Kidney glomerular epithelial cell (primary cell): Measurements from ENCODE around the gene TMEM150C.
"Not testable (repeated sequence)": the region's sequence is repeated elsewhere in the genome, so short reads cannot be mapped to it uniquely, and the experiment has no call there.

Experiments
- DNase-seq: peaks from one replicate; lab custom pipeline; 2025; lab: John Stamatoyannopoulos, UW

TMEM150C gene

DNA sequence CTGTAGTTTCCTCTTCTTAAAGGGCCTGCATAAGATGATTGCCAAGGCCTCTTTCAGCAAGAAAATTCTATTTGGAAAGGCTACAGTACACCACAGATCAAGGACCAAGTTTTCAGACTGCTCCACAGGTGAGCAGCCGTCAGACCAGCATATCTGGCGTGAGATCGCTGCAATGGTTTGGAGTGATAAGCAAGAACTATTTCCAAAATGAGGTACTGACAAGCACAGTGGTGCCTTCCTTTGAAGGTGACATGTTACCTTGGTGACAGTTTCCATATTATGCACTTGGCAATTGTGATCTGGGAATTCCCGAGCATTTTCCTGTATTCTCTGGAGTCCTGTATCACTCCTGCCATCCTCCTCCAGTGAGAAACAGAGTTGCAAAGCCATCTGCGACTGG lies 7.3 kb upstream of the TMEM150C start:
- no peak for DNase-seq

DNA sequence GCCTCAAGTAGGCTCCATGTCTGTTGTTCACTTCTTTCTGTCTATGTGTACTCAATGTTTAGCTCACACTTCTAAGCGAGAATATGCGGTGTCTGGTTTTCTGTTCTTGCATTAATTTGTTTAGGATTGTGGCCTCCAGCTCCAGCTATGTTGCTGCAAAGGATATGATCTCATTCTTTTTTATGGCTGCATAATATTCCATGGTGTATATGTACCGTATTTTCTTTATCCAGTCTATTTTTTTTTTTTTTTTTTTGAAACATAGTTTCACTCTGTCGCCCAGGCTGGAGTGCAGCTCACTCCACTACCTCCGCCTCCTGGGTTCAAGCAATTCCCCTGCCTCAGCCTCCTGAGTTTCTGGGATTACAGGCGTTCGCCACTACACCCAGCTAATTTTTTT lies 5.7 kb upstream of the TMEM150C start:
- DNase-seq = no peak

DNA sequence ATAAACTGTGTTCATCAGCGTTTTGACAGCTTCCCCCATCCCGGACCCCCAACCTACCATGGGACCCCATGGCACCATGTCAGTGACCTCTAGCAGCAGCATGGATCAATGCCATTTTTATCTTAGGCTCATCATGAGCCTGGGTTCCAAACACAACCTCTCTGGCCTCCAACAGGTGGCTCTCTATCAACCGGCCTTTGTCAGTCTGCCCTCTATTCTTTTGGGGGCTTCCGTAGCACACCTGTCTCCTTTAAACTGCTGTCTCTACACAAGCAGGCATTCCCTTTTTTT lies 721 bp upstream of the TMEM150C start:
- DNase-seq = no peak

DNA sequence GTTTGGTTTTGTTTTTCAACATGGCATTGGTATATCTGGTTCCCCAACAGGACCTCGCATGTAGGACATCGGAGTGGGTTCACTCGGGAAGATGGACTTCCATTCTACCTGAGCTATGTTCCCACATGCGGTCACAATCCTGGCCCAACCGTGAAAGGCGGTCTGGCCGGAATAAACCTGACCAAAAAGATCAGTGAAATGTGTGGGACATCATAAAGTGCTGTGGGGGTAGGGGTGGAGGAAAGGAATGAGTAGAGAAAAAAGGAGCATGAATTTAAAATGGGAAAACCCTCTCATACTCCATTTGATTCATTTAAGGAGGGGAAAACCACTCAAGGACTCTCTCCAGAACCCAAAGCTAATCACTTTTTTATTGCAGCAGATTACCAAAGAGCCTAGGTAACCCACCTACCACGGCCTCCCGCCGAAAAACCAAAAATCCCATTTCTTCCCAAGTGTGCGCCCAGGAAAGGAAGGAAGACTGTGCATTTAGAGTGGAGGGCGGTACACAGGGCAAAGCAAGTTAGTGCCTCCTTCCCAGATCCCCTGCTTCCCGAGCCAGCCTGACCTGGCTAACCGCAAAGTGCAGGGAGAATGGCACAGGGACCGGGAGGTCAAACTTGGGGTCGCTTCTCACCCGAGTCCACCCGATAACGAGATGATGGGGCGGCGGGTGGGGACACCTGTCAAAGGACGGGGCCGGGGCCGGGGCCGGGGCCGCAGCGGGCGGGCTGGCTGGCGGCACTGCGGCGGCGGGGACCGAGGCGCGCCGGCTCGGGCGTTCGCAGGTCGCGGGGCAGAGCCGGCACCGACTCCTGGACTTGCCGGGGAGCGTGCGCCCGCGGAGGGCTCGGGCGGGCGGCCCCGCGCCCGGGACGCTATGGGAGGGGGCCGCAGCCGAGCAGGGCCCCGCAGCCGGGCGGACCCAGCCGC lies 669 bp downstream of the TMEM150C start:
- no peak for DNase-seq

DNA sequence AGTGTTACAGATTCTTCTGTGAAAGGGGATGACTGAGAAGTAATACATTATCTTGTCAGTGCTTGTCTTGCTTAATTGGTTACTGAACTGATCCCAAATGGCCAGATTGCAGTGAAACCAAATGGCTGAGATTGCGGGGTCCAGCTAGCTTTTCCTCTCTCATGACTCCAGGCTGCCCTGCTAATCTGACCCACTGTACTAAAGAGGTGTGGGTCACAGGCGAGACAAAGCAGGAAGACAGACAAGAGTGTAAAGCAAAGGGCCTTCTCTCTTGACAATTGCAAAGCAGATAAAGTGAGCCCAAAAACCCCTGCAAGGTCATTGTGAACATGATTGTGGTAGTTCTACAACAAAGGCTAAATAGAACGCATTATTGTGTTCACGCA lies 2.1 kb downstream of the TMEM150C start:
- DNase-seq = no peak

DNA sequence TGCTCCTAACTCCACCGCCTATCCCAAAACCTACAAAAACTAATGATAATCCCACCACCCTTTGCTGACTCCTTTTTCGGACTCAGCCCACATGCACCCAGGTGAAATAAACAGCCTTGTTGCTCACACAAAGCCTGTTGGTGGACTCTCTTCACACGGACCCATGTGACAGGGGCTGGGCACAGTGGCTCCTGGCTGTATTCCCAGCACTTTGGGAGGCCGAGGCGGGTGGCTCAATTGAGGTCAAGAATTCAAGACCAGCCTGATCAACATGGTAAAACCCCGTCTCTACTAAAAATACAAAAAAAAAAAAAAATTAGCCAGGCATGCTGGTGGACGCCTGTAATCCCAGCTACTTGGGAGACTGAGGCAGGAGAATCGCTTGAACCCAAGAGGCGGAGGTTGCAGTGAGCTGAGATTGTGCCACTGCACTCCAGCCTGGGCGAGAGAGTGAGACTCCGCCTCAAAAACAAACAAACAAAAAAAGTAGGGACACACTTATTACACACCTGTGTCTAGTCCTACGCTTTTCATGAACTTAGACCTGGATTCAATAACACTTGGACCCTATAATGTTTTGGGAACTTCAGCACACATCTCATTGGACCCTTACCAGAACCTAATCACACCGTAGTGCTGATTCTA lies 2.6 kb downstream of the TMEM150C start:
- DNase-seq = not testable (repeated sequence)

DNA sequence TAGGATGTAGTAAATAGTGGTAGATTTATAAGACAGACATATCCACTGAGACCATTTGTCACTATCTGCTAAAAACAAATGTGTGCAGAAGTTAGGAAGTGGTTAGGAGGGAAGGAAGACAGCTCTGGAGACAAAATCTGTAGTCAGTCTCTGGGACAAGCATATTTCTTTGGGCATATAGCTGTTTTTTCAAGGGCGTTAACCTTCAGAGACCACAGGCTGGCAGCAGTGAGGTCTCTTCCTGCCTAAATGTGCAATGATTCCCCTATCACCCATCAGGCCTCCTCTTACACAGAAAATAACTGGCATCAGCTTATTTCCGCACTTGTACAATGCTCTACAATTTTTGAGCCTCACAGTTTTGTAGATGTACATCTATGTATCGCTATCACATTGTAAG lies 6.5 kb downstream of the TMEM150C start:
- no peak for DNase-seq

DNA sequence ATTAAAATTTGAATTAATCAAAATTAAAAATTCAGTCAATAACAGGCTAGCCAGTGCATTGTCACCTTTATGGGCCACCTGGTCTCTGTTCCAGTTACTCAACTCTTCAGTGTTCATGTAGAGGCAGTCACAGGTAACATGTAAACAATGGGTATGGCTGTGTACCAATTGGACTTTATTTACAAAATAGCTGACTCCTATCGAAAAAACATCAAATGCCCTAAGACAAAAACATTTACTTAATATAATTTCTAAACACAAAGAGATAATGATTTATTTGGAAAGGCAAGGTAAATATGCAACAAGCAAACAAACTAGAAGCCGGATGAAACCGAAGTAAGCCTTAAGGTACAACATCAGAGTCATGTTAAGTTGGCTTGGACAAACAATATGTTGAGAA lies 8.8 kb downstream of the TMEM150C start:
- DNase-seq = no peak

DNA sequence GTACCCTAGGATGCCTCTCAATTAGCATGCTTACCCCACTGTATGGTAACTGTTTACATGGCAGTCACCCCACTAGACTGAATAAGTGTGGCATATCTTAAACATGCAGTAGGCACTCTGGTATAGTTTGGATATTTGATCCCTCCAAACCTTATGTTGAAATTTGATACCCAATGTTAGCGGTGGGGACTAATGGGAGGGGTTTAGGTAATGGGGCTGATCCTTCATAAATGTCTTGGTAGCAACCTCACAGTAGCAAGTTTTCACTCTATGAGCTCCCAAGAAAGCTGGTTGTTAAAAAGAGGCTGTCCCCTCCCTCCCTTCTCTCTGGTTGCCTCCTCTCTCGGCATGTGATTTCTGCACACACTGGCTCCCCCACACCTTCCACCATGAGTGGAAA lies 10.1 kb downstream of the TMEM150C start:
- DNase-seq = no peak

DNA sequence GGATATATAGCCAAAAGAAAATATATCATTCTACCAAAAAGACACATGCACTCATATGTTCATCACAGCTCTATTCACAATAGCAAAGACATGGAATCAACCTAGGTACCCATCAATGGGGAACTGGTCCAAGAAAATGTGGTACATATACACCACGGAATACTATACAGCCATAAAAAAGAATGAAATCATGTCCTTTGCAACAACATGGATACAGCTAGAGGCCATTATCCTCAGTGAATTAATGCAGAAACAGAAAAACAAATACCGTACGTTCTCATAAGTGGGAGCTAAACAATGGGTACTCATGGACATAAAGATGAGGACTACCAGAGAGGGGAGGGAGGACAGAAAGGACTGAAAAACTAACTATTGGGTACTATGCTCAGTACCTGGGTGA lies 13.9 kb downstream of the TMEM150C start:
- DNase-seq = not testable (repeated sequence)

DNA sequence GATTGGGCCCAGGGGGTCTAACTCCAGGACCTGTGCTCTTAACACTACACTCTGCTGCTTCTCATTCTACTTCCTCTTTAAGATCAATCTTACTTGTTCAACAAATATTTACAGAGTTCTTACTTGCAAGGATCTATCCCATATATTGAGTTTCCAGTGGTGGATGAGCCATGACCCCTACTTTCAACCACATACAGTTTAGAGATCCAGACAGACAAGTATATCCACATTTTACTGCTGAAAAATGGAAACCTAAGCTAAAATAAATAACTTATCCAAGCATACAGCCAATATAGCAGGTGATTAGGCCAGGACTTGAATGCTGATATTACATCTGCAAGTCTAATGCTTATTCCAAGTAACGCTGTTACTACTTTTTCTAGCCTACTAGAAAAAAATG lies 18.7 kb downstream of the TMEM150C start:
- no peak for DNase-seq

DNA sequence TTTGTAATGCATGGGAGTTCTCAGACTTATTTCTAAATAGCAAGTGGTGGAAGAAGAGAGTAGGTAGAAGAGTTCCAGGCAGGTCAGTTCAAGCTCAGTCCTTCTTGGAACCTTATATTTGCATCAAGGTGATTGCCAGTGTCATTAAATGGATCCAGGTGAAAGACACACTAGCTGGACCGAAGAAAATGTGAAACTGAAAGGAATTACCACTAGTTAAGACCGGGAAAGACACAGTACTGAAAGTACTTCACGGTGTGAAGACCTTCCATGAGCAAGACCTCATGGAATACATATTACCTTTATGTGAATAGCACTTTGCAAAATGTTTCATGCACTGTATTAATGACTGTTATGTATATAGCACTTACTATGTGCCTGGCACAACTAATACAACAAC lies 19.1 kb downstream of the TMEM150C start:
- DNase-seq = no peak

DNA sequence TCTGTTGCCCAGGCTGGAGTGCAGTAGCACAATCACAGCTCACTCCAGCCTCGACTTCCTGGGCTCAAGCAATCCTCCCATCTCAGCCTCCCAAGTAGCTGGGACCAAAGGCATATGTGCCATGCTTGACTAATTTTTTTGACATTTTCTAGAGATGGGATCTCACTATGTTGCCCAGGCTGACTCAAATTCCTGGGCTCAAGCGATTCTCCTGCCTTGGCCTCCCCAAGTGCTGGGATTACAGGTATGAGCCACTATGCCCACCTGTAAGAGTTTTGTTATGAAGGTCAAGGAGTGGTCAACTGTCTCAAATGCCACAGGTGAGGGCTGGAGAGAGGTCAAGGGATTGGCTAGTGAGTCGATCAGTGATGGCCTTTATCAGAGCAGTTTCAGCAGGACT lies 32.5 kb downstream of the TMEM150C start:
- no peak for DNase-seq

DNA sequence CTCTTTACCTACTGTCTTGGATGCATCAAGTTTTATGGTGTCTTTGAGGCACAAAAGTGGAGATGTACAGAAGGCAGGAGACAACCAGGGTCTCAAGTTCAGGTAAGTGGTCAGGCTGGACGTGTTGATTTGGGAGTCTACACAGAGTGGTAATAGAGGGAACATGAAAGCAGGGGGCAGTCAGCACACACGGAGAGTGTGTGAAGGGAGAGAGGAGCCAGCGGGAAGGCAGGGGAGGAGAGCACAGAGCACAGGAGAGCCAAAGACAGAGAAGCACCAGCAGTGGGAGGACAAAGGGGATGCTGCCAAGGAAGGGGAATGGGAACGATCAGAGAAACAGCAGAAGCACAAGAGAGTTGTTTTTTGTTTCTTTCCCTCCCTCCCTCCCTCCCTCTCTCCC lies 32.9 kb downstream of the TMEM150C start:
- DNase-seq = no peak

DNA sequence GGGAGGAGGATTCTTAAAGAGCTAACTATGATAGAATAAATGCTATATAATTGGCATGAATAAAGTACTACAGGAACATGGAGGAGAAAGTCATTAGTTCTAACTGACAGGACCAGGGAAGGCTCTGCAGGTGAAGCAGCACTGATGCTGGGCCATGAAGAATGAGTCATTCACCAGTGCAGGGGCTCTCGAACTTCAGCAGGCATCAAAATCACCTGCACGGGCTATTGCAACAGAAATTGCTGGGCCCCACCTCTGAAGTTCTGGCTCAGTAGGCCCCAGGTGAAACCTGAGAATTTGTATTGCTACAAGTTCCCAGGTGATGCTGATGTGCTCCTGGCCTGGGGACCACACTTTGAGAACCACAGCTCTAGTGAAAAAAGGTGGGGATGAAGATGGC lies 33.7 kb downstream of the TMEM150C start:
- no peak for DNase-seq

DNA sequence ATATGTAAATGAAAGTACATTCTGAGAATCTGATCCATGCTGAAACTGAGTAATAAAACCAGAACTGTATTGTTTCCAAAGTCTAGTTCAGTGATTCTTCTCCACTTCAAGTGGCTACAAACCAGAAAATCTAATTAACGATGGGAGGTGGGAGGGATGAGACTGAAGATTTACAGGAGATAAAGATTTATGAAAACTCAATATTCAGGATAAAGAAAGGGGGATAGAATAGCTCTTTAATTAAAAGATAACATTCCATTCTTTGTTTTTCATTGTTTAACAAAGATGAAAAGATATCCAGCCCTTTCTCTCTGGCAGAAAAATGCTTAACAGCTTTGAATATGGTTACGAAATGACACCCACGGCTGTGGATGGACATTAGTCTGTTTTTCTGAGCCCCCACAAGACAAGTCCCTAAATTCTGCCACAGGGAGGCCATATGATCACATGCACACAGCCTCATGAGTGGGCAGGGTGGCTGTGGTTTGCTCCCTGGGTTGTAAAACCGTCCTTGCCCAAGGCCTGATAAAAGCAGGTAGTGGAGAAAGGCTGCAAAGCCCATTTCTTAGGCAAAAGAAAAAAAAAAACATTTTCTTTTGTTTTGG lies 36.4 kb downstream of the TMEM150C start:
- DNase-seq = peak; percentile 21

DNA sequence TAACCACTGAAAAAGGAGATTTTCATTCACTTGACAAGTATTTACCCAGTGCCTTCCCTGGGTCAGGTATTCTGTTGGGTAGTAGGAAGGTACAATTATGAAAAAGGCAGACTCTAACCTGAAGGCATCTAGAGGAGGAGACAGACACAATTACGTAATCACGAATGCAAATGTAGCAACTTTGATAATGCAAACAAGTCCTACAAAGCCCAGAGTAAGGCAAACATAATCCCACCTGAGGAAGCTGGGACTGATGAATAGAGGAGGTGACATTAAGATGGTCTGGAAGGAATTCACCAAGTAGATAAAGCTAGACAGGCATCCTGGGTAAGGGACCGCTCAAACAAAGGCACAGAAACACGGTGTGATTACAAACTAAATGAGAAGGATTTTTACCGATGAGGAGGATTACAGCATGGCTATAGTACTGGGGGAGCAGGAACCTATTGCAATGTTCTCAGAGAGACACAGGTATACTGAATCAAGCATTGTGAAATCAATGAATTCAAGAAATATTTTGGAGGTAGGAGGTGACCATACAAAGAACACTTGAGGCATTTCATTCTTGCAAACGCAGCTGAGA lies 37.1 kb downstream of the TMEM150C start:
- DNase-seq = no peak

DNA sequence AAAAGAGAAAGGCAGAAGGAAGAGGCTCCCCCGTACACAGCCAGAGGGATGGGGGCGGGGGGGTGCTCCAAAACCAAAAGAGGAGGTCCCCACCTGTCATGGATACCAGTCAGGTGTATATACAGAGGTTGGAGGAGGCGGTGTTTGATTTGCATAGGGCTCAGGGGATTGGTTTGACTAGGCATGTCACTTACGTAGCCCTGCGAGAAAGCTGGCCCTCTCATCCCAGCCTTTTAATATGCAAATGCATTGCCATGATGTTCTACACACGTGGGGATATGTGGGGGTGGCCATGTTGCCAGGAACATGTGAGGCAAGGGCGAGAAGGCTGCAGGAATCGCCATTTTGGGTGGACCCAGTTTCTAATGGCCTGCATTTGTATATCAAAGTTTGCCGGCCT lies 38.6 kb downstream of the TMEM150C start:
- no peak for DNase-seq

DNA sequence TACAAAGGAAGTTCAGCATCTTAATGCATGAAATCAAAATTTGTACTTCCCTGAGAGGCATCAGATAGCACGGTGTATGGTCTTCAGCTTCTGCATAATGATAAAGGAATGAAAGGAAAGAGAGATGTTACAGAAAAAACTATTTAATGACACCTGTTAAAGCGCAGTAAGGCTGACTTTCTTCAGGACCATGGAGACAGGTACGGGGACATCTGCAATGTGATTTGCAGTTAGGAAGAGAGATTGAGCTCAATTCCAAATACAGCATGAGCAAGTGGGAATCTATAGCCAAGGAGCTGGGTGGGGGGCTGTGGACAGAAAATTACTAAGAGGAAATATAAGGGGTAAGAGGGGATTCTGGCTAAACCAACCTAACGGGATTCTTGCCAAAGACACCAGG lies 39.3 kb downstream of the TMEM150C start:
- DNase-seq = no peak

DNA sequence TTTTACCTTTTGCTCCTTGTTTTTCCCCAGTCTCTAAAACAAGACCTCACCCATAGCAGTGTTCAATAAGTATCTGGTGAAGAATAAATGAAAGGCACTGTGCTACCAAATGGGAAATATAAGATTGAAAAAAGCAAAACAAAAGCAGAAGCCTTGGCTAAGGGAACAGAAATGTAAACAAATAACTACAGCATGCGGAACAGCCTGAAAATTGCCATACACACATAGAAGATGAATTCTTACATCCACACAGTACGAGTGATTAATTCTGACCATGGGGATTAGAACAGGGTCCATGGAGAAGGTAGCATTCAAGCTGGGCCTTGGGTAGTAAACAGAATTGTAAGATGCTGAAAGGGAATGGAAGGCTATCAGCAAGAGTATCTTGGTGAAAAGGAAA lies 40.5 kb downstream of the TMEM150C start:
- DNase-seq = no peak

DNA sequence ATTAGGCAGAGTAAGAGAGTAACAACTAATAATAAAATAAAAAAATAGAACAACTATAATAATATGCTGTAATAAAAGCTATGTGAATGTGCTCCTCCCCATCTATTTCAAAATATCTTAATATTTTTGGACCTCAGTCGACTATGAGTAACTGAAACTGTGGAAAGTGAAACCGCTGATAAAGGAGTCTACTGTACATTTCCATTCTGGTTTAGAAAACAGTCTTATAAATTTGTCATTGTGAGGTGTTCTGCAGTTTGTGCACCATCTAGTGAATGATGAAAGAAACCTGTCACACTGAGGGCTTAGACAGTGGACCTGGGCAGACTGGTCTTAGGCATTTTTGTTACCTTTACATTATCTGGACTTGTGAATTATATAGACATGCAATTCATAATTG lies 42.0 kb downstream of the TMEM150C start:
- peak; percentile 10 for DNase-seq

DNA sequence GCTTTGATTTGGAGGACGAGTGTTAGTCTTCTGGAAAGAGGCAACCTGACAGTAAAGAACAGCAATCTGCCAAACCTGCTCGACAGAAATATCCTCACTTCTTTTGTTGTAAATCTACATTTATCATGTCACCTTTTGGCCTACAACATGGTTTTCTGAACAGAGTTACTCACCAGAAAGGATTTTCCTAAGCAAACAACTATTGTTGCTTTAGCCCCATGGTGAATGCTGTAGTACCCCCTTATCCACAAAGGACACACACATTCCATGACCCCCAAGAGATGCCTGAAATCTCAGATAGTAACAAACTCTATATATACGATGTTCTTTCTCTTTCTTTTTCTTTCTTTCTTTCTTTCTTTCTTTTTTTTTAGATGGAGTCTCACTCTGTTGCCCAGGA lies 42.7 kb downstream of the TMEM150C start:
- DNase-seq = peak; percentile 78

DNA sequence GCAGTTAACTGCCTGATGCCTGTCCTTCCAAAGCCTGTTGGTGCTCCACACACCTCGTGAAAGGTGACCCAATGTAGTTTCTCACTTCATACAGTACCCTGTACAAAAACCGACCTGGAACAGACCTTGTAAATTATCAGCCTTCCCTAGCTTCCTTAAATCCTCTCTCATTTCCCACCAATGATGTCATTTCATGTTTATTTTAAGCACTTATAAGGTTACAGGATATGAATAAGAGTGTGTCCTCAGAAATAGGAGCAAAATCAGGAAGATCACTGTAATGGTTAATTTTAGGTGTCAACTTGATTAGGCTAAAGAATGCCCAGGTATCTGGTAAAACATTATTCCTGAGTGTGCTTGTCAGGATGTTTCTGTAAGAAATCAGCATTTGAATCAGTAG lies 44.7 kb downstream of the TMEM150C start:
- DNase-seq = peak; percentile 26
